ENCODE results near the gene KRTAP1-5.

GRCh38 chr17:41019415-41019814, 7.6 kb downstream of the KRTAP1-5 start:
- no peak for TF ChIP-seq POLR2A (IDR thresholded peaks at IDR 0.05)
- TF ChIP-seq, protein P1, sequence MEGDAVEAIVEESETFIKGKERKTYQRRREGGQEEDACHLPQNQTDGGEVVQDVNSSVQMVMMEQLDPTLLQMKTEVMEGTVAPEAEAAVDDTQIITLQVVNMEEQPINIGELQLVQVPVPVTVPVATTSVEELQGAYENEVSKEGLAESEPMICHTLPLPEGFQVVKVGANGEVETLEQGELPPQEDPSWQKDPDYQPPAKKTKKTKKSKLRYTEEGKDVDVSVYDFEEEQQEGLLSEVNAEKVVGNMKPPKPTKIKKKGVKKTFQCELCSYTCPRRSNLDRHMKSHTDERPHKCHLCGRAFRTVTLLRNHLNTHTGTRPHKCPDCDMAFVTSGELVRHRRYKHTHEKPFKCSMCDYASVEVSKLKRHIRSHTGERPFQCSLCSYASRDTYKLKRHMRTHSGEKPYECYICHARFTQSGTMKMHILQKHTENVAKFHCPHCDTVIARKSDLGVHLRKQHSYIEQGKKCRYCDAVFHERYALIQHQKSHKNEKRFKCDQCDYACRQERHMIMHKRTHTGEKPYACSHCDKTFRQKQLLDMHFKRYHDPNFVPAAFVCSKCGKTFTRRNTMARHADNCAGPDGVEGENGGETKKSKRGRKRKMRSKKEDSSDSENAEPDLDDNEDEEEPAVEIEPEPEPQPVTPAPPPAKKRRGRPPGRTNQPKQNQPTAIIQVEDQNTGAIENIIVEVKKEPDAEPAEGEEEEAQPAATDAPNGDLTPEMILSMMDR (IDR thresholded peaks at IDR 0.05), result no peak

Measured in uterus (tissue), 2 donors.